GM19463 (cell line): ENCODE results near the gene CCDC74A.
"Not testable (repeated sequence)": the region's sequence is repeated elsewhere in the genome, so short reads cannot be mapped to it uniquely, and the experiment has no call there.

Experiments
- ATAC-seq: cut with Tn5 transposase; IDR thresholded peaks from one replicate; pipeline ENCODE4 v1.9.1; 2021; ENCODE audit warnings: mild to moderate bottlenecking, moderate library complexity; ENCODE audit not compliant: unreplicated experiment

The CCDC74A gene

DNA sequence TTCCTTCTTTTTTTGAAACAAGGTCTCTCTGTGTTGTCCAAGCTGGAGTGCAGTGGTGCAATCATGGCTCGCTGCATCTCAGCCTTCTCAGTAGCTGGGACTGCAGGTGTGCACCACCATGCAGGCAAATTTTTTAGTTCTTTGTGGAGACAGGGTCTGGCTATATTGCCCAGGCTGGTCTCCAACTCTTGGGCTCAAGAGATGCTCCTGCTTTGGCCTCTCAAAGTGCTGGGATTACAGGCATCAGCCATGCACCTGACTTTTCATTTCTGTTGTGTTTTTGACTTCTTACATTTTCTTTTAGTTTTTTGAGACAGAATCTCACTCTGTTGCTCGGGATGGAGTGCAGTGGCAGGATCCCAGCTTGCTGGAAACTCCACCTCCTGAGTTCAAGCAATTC, 2.4 kb upstream of the CCDC74A start:
- ATAC-seq: not testable (repeated sequence)

DNA sequence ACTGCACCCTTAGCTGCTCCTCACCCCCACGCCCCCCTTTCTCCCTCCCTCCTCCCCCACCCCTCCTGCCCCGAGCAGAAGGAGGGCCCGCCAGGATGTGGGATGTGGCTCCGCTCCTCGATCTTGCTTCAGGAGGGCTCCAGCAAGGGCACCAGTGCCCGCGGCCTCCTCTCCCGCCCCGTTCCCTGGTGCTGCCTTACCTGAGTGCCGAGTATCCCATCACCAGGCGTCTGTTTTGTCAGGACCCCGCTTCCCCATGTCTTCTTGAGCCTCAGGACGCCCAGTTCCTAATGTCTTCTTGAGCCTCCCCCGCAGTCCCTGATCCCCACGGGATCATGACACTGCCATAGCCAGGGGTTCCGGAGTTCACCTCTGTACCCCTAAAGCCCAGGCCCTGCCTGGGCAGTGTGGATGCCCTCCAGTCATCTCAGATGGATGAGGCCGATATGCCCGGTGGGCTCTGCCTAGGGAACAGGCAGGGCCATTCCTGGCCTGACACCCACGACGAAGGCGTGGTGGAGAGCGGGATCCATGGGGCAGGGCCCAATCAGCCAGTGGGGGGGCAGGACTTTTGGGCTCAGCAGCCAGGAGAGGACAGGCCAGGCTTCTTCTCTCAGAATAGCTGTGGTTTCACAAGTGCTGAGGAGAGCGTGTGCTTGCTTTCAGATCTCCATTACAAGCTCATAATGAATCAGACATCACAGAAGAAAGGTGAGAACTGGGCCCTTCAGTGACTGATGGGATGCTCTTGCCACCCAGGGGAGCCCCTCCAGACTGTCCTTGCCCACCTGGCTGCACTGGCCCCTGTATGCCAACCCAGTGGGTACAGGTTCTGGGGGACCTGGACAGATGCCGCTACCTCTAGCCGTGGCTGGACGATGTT, 1.5 kb downstream of the CCDC74A start:
- ATAC-seq: peak; percentile 41

DNA sequence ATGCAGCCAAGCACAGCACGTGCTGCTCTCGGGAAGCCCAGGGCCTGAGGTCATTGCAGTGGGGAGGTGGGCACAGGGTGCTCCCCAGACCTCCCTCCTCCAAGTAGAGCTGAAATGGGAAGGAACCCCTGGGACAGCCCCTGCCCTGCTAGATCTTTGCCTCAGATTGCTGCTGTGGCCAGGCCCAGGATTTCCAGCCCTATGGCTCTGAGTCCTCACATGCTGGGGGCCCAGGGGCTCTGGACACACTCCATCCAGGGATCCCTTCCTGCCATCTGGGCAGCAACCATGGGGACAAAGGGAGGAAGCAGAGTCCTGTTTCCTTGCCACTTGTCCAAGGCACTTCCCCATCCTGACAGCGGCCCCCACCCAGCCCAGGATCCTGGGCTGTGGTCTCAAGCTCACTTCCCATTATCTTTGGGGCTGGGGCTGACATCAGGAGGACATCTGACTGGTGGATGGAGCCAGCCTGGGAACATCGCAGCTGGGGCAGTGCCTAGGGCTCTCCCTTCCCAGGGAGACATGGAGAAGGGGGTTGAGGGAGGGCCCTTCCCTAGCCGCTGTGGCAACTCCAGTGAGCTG, 2.3 kb downstream of the CCDC74A start:
- not testable (repeated sequence) for ATAC-seq

DNA sequence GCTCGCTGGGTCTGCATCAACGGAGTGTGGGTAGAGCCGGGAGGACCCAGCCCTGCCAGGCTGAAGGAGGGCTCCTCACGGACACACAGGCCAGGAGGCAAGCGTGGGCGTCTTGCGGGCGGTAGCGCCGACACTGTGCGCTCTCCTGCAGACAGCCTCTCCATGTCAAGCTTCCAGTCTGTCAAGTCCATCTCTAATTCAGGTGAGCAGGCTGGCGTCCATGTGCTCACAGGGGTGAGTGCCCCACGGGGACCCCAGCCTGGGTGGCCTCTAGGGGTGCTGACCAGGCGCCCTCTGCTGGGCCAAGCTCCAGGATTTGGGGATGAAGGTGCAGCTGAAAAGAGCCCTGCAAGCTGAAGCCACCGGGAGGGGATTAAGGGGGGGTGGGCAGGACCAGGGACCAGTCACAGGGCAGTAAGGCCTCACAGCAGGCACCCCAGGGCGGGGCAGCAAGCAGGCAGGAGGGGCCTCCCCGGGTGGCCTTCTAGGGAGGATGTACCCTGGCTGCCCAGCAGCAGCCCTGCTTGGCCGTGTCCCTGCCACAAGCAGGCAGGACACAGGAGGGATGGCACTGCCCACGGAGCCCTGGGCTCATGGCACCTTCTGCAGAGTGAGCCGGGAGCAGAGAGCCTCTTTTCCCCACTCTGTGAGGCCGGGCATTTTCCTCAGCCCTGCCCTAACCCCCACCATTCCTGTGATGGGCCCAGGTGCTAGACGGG, 3.1 kb downstream of the CCDC74A start:
- not testable (repeated sequence) for ATAC-seq

DNA sequence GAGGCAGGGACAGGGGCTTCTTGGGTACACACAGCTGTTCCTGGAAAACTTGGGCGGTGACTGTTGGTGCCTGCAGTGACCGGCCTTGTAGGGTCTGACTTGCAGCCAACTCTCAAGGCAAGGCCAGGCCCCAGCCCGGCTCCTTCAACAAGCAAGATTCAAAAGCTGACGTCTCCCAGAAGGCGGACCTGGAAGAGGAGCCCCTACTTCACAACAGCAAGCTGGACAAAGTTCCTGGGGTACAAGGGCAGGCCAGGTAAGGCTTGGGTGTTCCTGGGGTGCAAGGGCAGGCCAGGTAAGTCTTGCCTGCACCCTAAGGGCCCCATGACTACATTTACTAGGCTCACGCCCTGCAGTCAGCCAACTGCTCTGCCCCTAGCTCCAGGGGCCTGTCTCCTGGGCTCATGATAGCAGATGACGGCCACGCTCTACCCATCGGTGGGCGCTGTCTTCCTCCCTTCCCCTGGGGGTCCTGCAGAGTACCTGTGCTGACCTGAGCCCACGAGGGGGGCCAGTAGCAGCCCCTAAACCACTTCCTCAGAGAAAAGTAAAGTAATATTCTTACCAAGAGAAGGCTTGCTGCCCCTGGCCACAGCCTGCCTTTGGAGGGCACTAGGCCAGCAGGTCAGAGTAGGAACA, 4.0 kb downstream of the CCDC74A start:
- ATAC-seq: not testable (repeated sequence)

DNA sequence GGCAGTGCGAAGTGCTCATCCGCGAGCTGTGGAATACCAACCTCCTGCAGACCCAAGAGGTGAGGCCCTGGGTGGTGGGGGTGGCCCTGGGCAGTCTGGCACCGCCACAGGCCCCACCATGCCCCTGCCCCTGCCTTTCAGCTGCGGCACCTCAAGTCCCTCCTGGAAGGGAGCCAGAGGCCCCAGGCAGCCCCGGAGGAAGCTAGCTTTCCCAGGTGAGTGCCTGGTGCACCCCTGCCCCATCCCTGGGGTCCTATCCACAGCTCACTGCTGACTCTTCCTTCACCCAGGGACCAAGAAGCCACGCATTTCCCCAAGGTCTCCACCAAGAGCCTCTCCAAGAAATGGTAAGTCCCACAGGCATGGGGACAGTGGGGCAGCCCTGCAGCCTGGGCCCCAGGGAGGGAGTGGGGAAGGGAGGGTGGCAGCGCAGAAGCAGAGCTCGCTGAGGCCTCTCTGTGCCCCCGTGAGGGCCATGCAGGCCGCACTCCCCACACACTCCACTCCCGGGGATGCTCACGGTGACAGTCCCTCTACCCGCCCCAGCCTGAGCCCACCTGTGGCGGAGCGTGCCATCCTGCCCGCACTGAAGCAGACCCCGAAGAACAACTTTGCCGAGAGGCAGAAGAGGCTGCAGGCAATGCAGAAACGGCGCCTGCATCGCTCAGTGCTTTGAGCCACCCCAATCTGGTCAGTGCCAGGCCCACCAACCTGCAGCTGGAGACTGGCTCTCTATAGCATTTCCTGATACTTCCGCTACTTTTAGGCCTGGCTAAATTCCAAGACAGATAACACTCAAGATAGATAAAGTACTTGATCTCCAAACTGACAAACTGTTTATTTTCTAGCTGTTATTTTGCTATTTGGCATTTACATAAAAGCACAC, 5.3 kb downstream of the CCDC74A start:
- not testable (repeated sequence) for ATAC-seq

DNA sequence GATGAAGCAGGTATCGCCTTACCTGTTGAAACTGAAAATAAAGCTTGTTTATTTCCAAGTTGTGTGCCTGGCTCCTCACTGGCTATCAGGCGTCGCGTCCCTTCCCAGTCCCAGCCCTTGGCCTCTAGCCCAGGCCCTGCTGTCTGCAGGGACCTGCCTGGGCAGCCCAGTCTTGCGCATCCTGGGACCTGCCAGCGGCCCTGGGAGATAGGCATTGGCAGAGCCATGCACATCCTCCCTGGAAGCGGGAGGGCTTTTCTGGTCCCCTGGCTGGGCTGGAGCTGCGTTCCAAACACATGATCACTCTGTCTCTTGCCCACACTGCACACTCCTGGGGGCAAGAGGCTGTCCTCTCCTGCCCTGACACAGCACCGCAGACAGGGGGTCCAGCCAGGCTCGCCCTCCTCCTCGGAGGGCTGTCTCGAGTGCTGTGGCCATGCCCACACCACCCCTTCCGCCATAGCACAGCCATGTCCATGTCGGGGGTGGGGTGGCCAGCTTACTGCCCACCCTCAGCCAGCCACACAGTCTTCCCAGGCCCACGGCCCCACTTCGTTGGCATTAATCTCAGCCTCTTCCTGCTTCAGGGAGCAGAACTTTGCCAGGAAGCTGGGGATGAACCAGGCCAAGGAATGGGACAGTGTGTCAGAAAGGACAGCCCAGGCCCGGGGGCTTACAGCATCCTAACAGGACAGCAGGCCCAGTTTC, 6.1 kb downstream of the CCDC74A start:
- not testable (repeated sequence) for ATAC-seq

DNA sequence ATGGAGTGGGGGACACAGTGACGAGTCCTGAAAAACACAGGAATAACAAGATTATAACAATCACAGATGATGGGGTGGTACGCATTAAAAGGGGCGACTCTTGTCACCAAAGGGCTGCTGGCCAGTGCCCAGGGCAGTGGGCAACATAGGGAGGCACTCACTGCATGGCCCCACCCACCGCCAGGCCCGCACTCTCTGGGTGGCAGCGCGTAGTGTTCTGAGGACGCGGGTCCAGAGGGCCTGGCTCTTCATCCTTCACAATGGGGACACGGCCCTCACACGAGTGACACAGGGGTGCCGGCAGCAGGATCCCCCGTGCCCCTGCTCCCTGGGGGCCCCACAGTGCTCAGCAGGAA, 6.6 kb downstream of the CCDC74A start:
- ATAC-seq: not testable (repeated sequence)

DNA sequence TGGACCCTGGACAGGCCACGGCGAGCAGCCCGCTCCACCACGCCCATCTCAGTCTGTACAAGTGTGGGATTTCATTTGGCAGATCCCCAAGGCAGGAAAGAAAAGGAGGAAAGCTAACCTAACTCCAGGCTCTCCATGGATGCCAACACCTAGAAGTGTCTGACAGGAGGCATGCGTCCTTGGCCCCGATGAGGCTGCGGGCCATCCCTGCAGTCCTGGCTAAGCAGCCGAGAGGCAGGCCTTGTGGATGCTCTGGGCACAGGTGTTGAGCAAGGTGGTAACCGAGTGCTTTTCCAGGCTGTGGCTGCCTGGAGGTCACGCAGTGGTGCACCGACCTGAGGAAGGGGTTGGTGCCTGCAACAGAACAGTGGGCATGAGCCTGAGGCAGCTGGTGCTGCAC, 7.3 kb downstream of the CCDC74A start:
- ATAC-seq: not testable (repeated sequence)

DNA sequence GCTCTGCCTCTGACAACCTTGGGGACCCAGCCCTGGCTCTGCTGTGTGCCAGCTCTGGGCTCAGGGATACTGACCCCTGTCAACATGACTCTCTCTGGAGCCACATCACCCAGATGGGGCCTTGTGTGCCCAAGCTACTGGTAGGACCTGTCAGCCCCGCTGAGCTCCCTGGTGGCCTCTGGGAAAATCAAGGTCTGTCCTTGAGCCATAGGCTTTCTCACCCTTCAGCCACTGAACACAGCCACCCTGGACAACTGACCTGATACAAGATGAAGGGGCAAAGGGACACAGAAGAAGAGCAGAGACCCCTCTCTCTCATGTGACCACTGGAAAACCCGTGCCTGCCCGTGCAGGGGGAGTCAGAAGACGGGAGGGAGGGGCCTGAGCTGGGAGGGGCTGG, 7.8 kb downstream of the CCDC74A start:
- no peak for ATAC-seq

DNA sequence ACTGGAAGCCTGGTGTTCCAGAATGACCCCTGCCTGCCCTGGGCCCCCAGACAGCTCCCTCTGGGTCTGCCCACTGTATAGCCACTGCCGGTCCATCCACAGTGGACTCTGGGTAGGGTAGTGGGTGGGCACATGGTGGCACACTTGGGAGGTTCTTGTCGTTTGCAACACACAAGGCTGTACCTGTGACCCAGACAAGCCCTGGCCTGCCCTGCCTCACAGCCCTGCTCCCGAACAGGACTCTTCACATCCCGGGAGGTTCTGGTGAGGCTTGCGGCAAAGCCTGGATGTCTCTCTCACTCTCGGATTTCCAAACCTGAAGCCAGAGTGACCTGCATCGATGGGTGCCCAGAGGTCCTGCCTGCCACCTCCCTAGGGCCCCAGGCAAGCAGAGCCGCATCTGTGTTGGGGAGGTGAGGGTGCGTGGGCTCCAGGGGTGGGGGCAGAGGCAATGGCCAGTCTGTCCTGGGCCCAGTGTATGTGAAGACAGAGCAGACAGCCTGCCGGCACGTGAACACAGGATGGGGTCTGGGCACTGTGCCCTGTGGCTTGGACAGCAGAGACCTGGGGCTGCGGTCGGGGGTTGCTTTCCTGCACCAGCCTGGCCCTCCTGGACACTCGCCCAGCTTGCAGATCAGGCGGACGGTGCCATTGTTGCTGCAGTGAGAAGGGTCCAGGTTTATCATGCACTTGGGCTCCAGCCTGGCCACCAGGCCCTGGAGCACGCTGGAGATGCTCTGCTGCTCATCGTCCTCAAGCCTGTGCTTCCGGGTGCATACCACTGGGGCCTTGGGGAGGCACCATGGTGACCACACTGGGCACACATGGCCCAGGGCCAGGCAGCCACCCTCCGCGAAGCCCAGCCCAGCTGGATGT, 8.5 kb downstream of the CCDC74A start:
- not testable (repeated sequence) for ATAC-seq

DNA sequence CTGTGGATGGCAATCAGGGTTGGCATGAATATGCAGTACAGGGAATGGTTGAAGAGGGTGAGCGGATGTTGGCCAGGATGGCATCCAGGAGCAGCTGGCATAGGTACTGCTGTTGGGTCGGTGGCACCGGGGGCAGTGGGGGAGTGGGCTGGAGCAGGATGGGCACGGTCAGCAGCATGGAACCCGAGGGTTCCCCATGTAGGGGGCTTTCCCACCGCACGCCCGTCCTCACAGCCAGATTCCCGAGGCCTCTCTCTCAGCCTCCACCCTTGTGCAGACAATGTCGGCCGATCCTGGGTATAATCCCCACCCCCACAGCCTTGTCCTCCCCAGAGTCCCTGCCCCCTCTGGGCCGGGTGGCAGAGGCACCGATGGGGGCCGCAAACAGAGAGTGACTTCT, 9.2 kb downstream of the CCDC74A start:
- ATAC-seq: not testable (repeated sequence)

DNA sequence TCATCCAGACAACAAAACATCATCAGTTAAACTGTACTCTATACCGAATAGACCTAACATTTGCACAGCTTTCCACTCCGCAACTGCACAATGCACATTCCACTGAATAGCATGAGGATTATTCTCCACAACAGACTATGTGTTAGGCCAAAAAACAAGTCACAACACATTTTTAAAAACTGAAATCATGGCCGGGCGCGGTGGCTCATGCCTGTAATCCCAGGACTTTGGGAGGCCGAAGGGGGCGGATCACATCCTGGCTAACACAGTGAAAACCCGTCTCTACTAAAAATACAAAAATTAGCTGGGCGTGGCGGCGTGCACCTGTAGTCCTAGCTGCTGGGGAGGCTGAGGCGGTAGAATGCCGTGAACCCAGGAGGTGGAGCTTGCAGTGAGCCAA, 11.2 kb downstream of the CCDC74A start:
- not testable (repeated sequence) for ATAC-seq

DNA sequence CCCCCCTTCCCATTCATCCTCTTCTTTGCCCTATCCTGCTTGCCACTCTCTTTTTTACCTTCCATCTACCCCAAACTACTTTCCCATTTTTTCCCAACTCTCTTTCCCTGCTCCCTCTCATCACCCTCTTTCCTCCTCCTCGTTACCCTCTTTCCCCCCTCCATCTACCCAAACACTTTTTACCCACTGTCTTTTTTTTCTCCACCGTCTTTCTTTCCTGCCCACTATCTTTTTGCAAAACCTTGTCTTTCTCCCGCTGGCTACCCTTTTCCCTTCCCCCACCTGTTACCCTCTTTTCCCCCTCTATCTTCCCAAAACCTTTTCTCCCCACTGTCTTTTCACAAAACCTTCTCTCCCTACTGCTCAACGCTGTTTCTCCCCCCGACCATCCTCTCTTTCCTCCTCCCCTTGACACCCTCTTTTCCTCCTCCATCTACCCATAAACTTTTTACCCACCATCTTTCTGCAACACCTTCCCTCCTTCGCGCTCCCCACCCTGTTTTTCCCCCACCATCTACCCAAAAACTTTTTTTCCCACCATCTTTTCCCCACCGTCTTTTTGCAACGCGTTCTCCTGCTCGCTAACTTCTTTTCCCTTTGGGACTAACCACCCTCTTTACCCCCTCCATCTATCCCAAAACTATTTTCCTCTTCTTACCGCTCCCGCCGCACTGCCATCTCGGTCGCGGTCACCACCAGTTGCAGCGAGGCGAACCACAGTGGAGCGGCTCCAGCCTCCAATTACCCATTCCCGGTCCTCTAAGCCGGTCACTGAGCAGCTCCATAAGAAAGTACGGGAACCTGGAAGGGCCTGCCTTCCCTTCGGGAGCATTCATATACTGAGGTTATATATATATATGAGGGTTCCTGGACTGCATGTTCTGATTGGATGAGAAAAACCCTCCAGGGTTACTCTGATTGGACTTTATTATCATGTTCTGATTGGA, 15.0 kb downstream of the CCDC74A start:
- ATAC-seq: no peak

DNA sequence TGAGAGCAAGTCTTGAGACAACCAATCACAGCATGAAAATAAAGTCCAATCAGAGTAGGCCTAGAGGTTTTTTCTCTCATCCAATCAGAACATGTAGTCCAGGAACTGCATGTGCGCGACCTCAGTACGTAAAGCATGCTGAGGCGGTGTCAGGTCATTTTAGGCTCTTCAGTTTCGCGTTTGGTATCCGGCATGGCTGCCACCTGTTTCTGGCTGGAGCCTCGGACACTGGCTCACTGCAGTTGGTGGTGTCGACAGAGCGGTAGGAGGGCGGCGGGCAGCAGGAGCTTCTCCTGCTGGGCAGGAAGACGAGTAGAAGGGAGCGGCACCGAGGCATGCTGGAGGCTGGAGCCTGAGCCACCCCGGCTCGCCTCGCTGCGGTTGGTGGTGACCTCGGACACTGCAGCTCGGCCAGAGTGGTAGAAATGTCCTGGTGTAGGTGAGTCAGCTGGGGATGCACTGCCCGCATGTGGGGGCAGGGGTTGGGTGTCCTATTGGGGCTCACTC, 15.8 kb downstream of the CCDC74A start:
- no peak for ATAC-seq

DNA sequence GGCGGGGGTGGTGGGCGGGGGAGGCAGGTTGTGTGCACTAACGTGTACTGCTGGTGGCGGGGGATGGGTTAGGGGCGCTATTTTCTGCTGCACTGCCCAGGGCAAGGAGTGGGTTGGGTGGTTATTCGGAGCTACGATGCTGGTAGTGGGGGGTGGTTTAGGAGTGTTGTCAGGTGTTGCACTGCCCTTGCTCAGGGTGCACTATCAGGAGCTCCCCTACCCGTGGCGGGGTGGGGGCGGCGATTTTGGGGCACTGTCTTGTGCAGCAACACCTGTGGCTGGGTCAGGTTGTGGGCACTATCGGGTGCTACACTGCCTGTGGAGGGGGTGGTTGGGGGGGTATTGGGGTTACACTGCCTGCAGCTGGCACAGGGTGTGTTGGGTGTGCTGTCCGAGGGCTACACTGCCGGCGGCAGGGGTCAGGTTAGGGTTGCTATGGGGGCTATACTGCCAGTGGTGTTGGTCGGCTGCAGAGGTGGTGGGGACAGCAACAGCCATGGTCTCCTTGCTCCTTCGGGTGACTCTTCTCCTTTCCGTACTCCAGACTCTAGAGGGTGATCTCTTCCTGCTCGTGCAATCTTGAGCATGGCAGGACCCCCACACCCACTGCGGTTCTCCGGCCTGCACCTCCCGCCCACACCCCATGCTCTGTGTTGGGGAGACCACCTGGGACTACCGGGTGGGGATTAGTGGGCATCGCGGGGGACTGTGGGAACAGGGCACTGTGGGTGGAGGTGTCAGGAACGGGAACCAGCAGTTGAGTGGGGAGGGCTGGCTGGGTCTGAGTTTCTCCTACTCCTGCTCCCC, 16.5 kb downstream of the CCDC74A start:
- ATAC-seq: not testable (repeated sequence)

DNA sequence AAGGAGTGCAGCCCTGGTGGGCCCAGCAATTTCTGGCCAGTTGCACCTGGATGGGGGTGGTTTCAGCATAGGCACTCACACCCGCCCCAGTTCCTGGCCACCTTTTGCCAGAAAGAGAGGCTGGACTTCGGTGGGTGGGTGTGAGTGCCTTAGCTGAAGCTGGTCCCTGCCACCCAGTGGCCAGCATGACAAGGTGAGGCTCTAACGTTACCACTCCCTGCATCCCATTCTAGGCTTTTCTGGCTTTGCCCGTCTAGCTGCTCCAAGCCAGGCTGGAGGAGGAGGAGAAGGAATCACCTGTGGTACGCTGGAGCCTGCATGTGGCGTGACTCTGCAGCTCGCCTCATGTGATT, 17.1 kb downstream of the CCDC74A start:
- not testable (repeated sequence) for ATAC-seq
